ENCODE data around the gene KDM4B.

The KDM4B gene

GRCh38 chr19:5051619-5052018 lies 82.7 kb downstream of the KDM4B start:
- DNase-seq (ENCODE audit: low read depth): no peak

DNA sequence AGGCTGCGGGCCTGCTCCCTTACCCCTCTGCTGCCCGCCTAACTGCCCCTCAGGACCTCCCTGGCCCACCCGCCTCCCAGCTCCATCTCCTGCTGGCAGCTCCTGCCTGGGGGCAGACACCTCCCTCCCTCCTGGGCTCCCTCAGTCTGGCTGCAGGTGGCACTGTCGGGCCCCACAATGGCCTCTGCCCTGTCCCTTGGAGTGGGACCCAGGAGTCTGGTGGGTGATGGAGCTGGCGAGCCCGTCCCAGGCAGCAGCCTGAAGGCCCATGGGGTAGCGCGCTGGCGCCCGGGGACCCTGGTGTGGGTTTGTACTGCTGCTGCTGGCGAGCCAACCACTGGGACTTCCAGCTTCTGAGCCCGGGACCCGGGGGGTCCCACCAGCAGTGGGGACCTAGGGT lies 83.6 kb downstream of the KDM4B start:
- DNase-seq (ENCODE audit: low read depth): no peak

- DNase-seq (ENCODE audit: low read depth): no peak
Observed at GRCh38 chr19:5052945-5053485, 84.1 kb downstream of the KDM4B start.

GRCh38 chr19:5053661-5054060 lies 84.7 kb downstream of the KDM4B start:
- DNase-seq (ENCODE audit: low read depth): no peak

- no peak for DNase-seq (ENCODE audit: low read depth)
Observed at GRCh38 chr19:5054551-5055456, 85.9 kb downstream of the KDM4B start.

DNA sequence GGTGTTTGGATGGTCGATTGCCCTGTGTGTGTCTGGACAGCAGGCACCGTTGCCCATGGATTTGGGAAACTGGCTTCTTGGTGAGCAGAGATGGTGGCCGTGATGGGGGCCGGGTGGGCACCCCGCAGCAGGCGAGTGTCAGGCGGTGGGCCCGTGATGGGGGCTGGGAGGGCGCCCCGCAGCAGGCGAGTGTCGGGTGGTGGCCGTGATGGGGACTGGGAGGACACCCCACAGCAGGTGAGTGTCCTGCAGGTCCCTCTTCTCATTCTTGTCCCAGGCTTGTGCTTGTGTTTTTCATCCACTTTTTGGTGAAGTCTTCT lies 86.5 kb downstream of the KDM4B start:
- no peak for DNase-seq (ENCODE audit: low read depth)

DNA sequence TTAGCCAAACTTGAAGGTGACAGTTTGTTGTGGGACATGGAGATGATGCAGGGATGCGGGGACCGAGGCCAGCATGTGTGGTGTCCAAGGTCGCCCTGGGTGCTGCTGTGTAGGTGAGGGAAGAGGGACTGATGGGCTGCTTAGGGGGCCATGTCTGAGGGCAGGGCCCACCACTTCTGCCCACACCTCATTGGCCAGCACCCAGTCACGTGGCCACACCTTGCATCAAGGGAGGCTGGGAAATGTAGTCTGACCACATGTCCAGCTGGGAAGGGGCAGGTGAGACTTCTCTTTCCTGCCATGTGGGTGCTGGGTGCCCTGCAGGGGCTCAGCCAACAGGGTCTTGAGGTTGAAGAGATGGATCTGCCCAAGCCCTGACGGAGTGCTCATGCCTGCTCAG lies 88.9 kb downstream of the KDM4B start:
- no peak for DNase-seq (ENCODE audit: low read depth)

- no peak for DNase-seq (ENCODE audit: low read depth)
Observed at GRCh38 chr19:5058521-5059212, 89.8 kb downstream of the KDM4B start.

DNA sequence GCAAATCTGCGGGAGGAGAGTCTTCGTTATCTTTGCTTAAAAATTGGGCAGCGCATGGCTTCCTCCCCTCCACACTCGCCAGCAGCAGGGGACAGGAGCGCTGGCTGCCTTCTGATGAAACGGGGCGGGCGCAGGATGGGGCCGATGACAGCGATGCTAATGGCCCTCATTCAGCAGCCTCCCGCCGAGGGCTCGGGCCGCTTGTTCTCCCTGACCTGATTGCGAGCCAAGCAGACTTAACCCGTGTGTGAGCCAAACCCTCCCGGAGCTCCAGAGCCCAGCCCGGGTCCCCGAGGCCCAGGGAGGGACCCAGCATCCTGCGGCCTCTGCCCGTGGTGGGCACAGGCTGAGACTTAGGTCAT lies 90.3 kb downstream of the KDM4B start:
- DNase-seq (ENCODE audit: low read depth): no peak

- no peak for DNase-seq (ENCODE audit: low read depth)
Observed at GRCh38 chr19:5059793-5060192, 90.9 kb downstream of the KDM4B start.

- DNase-seq (ENCODE audit: low read depth): no peak
Observed at GRCh38 chr19:5062195-5062594, 93.3 kb downstream of the KDM4B start.

GRCh38 chr19:5062799-5063198 lies 93.9 kb downstream of the KDM4B start:
- DNase-seq (ENCODE audit: low read depth): no peak

DNA sequence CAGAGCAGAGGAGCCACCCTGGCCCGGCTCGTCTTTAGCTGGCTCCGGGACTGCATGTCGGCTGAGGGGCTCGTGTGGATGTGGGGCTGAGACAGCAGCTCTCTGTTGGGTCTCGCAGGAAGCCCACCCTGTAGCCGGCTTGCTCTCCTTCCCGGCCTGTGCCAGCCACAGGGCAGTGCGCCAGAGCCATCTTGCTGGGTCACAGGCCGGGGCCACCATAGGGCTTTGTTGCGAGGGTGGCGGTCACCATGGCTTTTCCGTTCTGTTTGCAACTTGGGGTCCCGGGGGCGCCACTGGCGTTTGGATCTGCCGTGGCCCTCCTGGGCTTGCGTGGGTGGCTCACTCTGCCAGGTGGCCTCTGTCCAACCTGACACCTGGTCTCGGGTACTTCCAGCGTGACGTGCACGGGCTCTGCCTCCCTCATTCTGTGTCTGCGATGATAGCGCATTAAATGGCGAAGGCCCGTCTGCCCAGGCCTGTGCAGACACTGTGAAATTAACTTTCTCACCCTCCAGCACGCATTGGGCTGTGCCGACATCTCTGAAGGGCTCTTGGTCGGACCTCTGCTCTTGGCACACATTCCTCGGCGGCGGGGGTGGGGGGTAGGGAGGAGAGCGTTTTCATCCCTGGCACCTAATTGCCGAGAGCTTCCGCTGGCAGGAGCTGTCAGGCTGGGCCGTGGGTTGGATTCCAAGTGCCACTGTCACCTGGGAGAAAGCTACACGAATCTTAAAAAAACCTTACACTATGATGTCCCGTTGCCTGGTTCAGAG lies 95.1 kb downstream of the KDM4B start:
- no peak for DNase-seq (ENCODE audit: low read depth)

GRCh38 chr19:5064896-5065295 lies 96.0 kb downstream of the KDM4B start:
- DNase-seq (ENCODE audit: low read depth): no peak

DNA sequence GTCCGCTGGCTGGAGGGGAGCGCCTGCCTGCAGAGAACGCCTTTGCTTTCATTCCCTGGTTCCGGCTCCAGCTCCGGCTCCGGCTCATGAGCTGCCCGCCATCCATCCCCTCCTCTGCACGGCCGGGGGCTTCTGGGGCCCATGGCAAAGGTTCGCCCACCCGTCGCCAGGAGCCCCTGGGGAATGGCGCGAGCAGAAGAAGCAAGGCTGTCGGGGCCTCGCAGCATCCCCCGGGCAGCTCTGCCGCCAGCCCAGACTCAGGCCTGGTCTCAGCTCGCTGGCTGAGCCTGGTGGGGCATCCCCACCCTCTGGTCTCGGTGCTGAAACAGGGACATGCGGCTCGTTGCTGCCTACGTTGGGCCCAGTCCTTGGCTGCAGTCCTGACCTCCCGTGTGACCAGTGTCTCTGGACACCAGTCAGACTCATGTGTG lies 96.8 kb downstream of the KDM4B start:
- no peak for DNase-seq (ENCODE audit: low read depth)

GRCh38 chr19:5066768-5067167 lies 97.9 kb downstream of the KDM4B start:
- DNase-seq (ENCODE audit: low read depth): no peak

- DNase-seq (ENCODE audit: low read depth): no peak
Observed at GRCh38 chr19:5067678-5068077, 98.8 kb downstream of the KDM4B start.

DNA sequence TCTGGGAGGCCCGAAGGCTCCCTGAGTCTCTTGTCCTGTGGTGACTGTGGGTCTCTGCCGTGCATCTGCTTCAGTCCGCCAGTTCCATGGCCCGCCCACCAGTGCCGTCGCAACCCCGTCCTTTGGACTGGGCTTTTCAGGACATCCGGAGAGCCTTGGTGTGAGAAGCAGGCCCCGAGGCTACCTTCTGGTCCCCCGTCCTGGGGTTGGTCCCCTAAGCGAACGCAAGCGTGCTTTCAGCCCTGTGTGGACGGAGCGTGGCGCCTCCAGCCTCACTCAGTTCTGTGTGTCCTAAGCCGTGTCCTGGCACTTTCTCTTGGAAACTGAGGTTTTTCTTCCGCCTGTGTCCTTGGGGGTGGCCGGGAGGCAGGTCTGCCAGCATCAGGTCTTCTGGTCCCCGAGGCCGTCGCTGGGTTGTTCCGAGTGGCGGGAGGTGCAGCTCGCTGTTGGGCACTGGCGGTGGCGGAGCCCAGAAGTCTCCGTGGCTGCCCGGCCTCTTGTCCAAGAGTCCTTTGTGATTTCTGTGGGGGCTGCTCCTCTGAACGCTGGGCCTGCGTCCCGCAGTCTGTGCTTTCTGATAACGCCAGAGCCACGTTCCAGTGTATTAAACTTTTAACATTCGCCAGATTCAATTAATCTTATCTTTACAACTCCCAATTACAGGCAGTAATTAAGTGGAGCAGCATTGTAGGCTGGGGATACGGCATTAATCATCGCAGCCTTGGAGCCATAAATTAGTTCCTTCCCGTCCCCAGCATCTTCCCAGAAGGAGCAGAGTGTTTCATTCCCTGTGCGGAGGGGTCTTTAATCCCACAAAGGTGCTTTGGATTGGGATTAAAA lies 99.5 kb downstream of the KDM4B start:
- no peak for DNase-seq (ENCODE audit: low read depth)

GRCh38 chr19:5070331-5070730 lies 101.4 kb downstream of the KDM4B start:
- DNase-seq (ENCODE audit: low read depth): no peak

GRCh38 chr19:5070930-5071329 lies 102.0 kb downstream of the KDM4B start:
- no peak for DNase-seq (ENCODE audit: low read depth)

DNA sequence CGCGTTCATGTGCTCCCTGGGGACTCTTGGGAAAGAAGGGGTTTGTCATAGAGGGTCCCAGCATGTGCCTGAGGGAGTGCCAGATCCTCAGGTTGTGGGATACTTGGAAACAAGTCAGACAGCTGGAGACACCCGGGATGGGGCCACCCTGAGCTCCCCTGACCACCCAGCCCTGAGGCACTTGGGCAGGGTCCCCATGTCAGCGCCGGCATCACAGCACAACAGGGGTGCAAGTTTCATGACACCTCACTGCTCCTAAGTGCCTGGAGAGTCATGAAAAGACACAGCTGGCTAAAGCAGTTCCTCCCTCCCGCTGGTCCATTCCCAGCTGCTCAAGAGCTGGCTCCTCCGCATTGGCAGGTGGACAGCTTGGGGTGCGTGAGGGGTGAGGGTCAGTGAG lies 102.7 kb downstream of the KDM4B start:
- no peak for DNase-seq (ENCODE audit: low read depth)

DNA sequence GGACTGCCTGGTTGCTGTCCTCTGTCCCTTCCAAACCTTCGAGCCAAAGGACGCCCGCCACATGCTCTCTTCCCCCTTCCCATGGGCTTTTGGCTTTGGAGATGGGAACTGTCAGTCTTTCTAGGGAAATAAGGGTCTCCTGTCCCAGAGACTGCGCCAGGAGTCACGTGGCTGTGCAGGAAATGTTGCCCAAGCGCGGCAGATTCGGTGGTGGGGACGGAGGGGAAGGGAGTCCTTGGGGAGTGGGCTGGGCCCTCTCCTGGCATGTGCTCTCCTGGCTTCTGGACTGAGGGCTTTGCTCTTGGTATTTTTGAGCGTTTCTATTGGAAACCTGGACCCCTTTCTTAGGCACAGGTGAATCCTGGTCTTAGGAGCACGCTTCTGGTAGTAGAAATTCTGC lies 103.2 kb downstream of the KDM4B start:
- no peak for DNase-seq (ENCODE audit: low read depth)
